GM18519 (cell line): ENCODE data around the gene TJP1.

ENCODE experiments used
- ATAC-seq: cut with Tn5 transposase; IDR thresholded peaks from one replicate; pipeline ENCODE4 v1.9.1; 2021; ENCODE audit warnings: mild to moderate bottlenecking, moderate library complexity; ENCODE audit not compliant: unreplicated experiment, low FRiP score

TJP1 gene

GRCh38 chr15:29822100-29822683 lies at the start of gene TJP1:
Gene TJP1 (minus strand): TSS chr15:29822468. CDS start chr15:29822028, 440 bp downstream.
- no peak for ATAC-seq

GRCh38 chr15:29871401-29871800 lies 49.1 kb upstream of the TJP1 start:
- no peak for ATAC-seq

DNA sequence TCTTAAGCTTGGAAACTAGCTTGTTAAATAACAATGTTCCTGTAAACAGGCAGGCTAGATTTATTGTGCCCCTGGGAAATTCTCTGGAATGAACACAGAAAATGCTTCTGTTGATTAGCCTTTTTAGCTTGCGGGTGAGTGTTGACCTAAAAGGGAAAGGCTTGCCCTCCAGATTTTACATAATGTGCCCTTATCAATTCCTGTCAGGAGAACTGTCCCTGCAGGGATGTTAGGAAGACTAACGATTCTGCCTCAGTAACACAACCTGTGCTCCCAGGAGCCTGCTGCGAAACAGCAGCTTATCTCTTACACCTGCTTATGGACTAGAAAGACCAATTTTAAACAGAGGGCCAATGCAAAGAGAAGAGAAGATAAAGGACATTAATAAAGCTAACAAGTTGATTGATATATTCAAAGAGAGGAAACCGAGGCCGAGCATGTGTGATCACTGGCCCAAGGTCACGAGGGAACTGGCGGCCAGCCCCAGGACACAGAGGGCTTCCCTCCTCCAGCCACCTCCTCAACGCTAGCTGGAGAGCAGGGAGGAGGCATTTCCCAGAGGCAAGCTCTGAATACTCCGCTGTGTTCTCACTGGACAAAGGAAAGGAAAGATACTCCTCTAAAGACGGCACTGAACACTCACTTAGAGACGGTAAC lies 48.4 kb upstream of the TJP1 start:
- no peak for ATAC-seq

GRCh38 chr15:29867241-29868000 lies 45.2 kb upstream of the TJP1 start:
- ATAC-seq = no peak

- no peak for ATAC-seq
Observed at GRCh38 chr15:29866337-29866736, 44.1 kb upstream of the TJP1 start.

GRCh38 chr15:29864501-29864900 lies 42.2 kb upstream of the TJP1 start:
- no peak for ATAC-seq

DNA sequence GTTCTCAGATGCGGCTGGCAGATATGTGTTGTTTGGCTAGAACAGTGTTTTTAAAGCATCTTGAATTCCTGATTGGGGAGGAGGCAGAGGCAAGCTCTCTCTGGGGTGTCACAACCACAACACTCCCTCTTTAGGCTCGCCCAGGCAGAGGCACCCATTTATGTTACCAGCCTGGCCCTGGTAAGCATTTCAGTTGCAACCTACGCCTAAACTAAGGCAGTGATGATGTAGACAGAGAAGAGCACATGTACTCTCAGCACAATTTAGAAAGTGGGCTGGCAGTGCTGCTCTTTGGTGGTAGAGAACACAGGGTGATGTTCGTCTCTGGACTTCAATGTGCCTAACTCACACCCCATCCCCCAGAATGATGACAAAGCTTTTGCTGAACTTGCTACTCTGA lies 41.2 kb upstream of the TJP1 start:
- ATAC-seq = no peak

DNA sequence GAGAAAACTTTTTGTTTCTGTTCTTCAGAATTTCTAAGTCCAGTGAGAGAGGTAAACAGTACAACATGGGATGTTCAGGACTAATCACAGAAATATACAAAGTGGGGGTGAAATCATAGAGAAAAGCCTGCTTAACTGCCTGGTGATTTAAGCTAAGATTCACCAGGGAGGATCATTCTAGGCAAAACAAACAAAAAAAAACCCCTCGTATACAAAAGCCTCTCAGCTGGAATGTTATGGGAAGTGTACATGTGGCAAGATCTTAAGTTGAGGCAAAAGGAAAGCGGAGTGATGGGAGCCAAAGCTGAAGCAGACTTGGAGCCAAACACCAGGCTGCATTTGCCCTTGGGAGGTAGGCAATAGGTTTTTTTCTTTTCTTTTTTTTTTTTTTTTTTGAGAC lies 40.0 kb upstream of the TJP1 start:
- no peak for ATAC-seq

DNA sequence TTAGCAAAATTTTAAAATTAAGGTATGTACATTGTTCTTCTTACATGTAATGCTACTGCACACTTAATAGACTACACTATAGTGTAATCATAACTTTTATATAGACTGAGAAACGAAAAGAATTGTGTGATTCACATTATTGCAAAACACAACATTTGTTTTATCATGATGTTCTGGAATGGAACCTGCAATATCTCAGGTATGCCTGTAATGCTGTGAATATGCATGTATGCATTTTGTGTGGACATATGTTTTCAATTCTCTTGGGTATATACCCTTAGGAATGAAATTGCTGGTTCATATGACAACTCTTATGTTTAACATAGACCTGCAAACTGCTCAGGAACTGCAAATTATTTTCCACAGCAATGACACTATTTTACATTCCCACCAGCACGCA lies 38.6 kb upstream of the TJP1 start:
- no peak for ATAC-seq

DNA sequence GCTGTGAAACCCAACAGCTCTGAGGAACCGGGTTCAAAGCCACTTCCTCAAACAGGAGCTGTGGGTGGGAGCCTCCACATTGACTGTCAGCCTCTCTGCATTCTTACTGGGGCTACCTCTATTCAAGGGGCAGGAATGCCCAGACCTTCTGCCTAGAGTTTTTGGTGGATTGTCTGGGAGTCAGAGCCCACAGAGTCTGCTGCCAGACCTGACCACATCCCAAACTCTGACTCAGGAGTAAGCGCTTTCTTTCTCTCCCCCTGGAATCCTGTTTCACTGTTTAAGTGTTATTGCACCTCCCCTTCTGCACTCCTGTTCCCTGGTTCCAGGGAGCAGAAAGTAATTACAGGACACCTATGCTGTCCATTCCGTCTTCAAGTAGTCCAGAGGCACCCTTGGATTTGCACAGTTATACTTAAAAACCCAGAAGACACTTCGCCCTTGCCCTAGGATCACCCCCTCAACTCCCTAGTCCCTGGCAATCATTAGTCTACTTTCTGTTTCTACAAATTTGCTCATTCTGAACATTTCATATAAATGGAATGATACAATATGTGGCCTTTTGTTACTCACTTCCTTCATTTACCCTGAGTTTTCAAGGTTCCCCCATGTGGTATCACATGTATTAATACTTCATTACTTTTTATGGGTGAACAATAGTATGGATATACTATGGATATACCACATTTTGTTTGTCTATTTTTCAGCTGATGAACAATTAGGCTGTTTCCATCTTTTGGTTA lies 37.9 kb upstream of the TJP1 start:
- no peak for ATAC-seq

- no peak for ATAC-seq
Observed at GRCh38 chr15:29859293-29859692, 37.0 kb upstream of the TJP1 start.

- ATAC-seq = no peak
Observed at GRCh38 chr15:29857221-29857789, 35.0 kb upstream of the TJP1 start.

DNA sequence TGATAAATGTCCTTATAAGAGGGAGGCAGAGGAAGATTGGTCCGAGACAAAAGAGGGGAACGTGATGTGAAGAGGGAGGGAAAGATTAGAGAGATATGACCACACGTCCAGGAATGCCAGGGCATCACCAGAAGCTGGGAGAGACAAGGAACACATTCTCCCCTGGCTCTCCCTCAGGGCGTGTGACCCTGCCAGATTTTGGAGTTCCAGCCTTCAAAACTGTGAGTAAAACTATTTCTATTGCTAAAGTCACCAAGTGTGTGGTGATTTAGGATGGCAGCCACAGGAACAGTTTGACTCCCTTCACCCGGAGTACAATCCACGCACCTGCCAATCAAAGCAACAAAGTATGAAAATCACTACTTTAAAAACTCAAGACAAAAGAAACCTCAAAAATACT lies 32.1 kb upstream of the TJP1 start:
- no peak for ATAC-seq

DNA sequence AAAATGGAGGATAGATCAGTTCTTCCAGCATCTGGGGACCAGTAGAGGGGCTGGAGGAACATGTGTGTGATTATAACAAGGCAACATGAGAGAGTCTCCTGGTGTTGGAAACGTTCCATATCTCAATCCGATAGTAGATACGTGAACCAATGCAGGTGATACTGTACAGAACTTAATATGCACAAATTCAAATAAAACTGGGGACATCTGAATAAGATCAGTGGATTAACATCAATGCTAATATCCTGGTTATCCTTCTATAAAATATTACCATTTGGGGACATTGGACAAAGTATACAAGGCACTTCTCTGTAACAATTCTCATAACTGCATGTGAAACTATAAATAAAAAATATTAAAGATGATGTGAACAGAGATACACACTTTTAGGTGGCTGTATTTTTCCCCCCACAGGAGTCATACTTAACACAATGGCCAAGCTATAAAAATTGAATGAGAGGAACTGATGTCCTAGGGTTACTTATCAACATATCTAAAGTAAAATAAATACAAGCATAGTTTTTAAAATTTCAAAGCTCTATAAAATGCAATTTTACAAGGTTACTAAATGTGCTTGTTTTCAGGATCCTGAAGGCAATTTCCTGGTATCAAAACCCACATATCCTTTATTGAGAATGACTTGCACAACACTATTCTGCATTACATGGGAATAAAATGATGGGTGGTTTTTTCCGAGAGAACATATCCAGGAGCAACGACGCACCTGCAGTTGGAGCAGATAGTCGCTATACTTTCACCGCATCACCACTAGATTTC lies 31.1 kb upstream of the TJP1 start:
- ATAC-seq = no peak

- no peak for ATAC-seq
Observed at GRCh38 chr15:29852201-29852600, 29.9 kb upstream of the TJP1 start.

- ATAC-seq = no peak
Observed at GRCh38 chr15:29849716-29850115, 27.4 kb upstream of the TJP1 start.

- no peak for ATAC-seq
Observed at GRCh38 chr15:29849218-29849617, 26.9 kb upstream of the TJP1 start.

- no peak for ATAC-seq
Observed at GRCh38 chr15:29844290-29844903, 22.1 kb upstream of the TJP1 start.

DNA sequence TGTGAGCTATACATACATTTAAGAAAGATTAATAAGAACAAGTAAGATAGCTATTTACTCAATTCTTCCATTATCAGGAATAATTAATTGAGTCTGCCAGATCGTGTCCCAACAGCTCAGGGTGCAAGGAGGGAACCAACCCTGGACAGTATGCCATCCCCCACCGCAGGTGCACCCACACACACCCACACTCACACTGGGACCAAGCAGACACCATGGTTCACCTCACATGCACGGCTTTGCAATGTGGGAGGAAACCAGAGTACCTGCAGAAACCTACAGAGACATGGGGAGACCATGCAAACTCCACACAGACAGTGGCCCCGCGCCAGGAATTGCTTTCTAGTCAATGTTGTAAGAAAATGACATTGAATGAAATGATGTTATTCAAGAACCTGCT lies 20.0 kb upstream of the TJP1 start:
- no peak for ATAC-seq

DNA sequence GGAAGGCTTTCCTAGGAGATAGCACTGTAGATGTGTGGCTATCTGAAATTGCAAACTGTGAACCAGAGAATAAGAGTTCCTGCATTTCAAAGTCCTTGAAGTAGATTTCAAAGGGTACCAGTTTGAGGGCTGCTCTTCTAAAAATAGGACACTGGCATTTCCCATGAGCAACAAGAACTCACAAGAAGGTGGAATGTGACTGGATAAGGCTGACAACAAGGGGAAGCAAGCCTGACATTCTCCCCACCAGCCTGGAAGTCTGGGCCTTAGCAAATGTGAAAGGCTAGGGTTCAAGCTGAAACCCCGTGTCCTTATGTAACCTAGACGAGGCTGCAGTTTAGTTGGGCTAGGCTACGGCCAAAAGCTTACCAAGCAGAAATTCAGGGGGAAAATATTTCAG lies 18.7 kb upstream of the TJP1 start:
- ATAC-seq = no peak
